Measurements from ENCODE around the gene CELF1. TPM values are rescaled to one million over a fixed set of nuclear protein-coding genes. Genes with fewer than 3 reads are reported as not detected.

CELF1 gene
- total and polyA plus RNA-seq, 10 of the 15 experiments (the other 5 are each of a cell fraction or from before 2014, with no cell fraction given), result 35.3 to 128 (median 85.7) TPM

- TF ChIP-seq FOXK2 (IDR thresholded peaks at IDR 0.05) (no peak), CEBPZ (IDR thresholded peaks at IDR 0.05; ENCODE audit: low read depth, low read length) (no peak), SUZ12 (IDR thresholded peaks at IDR 0.05; ENCODE audit: unreplicated experiment) (no peak), TCF7 (IDR thresholded peaks at IDR 0.05; ENCODE audit: borderline replicate concordance) (no peak), NRF1 (conservative IDR thresholded peaks at IDR 0.05; ENCODE audit: low read depth, low read length) (no peak), MYB (IDR thresholded peaks at IDR 0.05; ENCODE audit: borderline replicate concordance, low read depth, low read length) (no peak), FOS (IDR thresholded peaks at IDR 0.05; ENCODE audit: borderline replicate concordance, extremely low read depth, insufficient read length) (no peak), PKNOX1 (IDR thresholded peaks at IDR 0.05) (no peak)
Measured at GRCh38 chr11:47501101-47501500, 51.8 kb downstream of the CELF1 start (continued).

GRCh38 chr11:47500121-47500520 is 52.8 kb downstream of the CELF1 start:
- Histone ChIP-seq H3K27me3 (replicated peaks in 1 of 2; ENCODE audit: control insufficient read depth in 2 of 2, insufficient read depth in 2 of 2, low read length in 1 of 2) (no peaks in the 10 kb centered on the region), H3K27ac (ENCODE audit: control insufficient read depth, insufficient read depth) (peak overlapping the region; percentile 14), H3K79me2 (ENCODE audit: control insufficient read depth, insufficient read depth, low read length) (peaks cover 88% of the 10 kb centered on the region), H2AFZ (ENCODE audit: control insufficient read depth, low read depth, low read length) (no peak overlapping the region), H3K4me2 (ENCODE audit: control insufficient read depth, insufficient read depth) (peak overlapping the region; percentile 22; the same call in 1 of the 2 replicates), H3K4me3 (no peak overlapping the region), H3K9me3 (replicated peaks; ENCODE audit: control insufficient read depth, insufficient read depth, low read length) (no peaks in the 10 kb centered on the region), H3K4me1 (ENCODE audit: control insufficient read depth, insufficient read depth, low read length) (peaks cover 54% of the 10 kb centered on the region), H3K36me3 (ENCODE audit: control insufficient read depth in 2 of 2, insufficient read depth in 2 of 2, low read length in 1 of 2) (peaks cover 2 to 27% of the 10 kb centered on the region in 2 experiments), H3K9ac (ENCODE audit: control insufficient read depth, insufficient read depth, low read length) (no peak overlapping the region), H4K20me1 (ENCODE audit: control insufficient read depth, insufficient read depth) (no peaks in the 10 kb centered on the region)
- SMC1A ChIA-PET (ENCODE audit: uncharacterized antibody, unreplicated experiment), result interaction anchor here (1.0 to 4.5 kb wide), 6 partner anchors 9 to 80 kb away, joined by 3 to 21 read pairs (median 15); no protein-coding TSS in a partner anchor
- CTCF ChIA-PET, result interaction anchor here (0.7 to 1.4 kb wide), 3 partner anchors 11 to 29 kb away, joined by 3 to 5 read pairs (median 3); no protein-coding TSS in a partner anchor
- in situ Hi-C loops (cut with MboI) (no loop called here), intact Hi-C loops (cut with micrococcal nuclease; ENCODE audit: unreplicated experiment) (no loop called here)
- DNase-seq (ENCODE audit: low read depth, low spot score) (no peak), FAIRE-seq (no peak), ATAC-seq (peak; percentile 49)
- POLR2A ChIA-PET, result interaction anchor here (0.6 to 1.4 kb wide), 3 partner anchors 16 to 87 kb away, joined by 3 to 4 read pairs (median 3); no protein-coding TSS in a partner anchor
- RAD21 ChIA-PET (ENCODE audit: unreplicated experiment), result interaction anchor here (1.9 to 2.6 kb wide), 2 partner anchors 9 to 13 kb away, joined by 8 read pairs; no protein-coding TSS in a partner anchor
- no TSS peak for BruUV-seq (replicated peaks)
- TF ChIP-seq MLLT1 (IDR thresholded peaks at IDR 0.05), result no peak
- no peak for TF ChIP-seq ZNF687 (IDR thresholded peaks at IDR 0.05)
- no peak for TF ChIP-seq HDGF (IDR thresholded peaks at IDR 0.05)
- TF ChIP-seq POLR2A (IDR thresholded peaks at IDR 0.05; ENCODE audit: low read depth, low read length), result no peak
- no peak for TF ChIP-seq CEBPB (IDR thresholded peaks at IDR 0.05; ENCODE audit: borderline replicate concordance in 1 of 2, low read depth in 2 of 2, low read length in 2 of 2)
- no peak for TF ChIP-seq SREBF2 (IDR thresholded peaks at IDR 0.05; ENCODE audit: low read length)
